Activated T-cell treated with anti-CD3 and anti-CD28 coated beads, Interleukin-2, amount 50 U/mL, for 4 hours (primary cell): ENCODE measurements around the gene PANX1. TPM values are rescaled to one million over a fixed set of nuclear protein-coding genes. Genes with fewer than 3 reads are reported as not detected.

Source experiments
- ATAC-seq, 2 donors: fragments of 200-7000 bp; cut with Tn5 transposase; one replicate each; pipeline ENCODE4 v1.10.0; 2021
- DNase-seq: peaks from one replicate; pipeline ENCODE4 v3.0.0-alpha.2; 2020
- H3K27me3 Mint-ChIP-seq: one replicate; pipeline ENCODE4 v1.8.0; 2021; ENCODE audit warnings: low read depth, mixed read lengths
- H3K36me3 Mint-ChIP-seq: one replicate; pipeline ENCODE4 v1.8.0; 2022; ENCODE audit warnings: mixed read lengths; ENCODE audit not compliant: insufficient read depth
- H3K4me1 Mint-ChIP-seq: one replicate; pipeline ENCODE4 v1.8.0; 2021; ENCODE audit warnings: low read depth, mixed read lengths
- H3K4me3 Mint-ChIP-seq: one replicate; pipeline ENCODE4 v1.8.0; 2021; ENCODE audit warnings: mild to moderate bottlenecking, moderate library complexity, mixed read lengths
- H3K9me3 Mint-ChIP-seq: one replicate; pipeline ENCODE4 v1.8.0; 2021; ENCODE audit warnings: mixed read lengths
- total RNA-seq, 3 donors: library from RNA; stranded (reverse); gene quantifications; one replicate each; pipeline ENCODE4 v1.2.1, GENCODE V29; 2021

Gene PANX1
- total RNA-seq, 3 donors from 2014 or later, result 17.0 to 19.5 (median 18.8) TPM

- peaks cover 2% of the 10 kb centered on the region for H3K27me3 Mint-ChIP-seq
- no peak for ATAC-seq
- H3K36me3 Mint-ChIP-seq, result no peaks in the 10 kb centered on the region
- DNase-seq, result no peak
- H3K4me3 Mint-ChIP-seq, result no peak overlapping the region
- H3K4me1 Mint-ChIP-seq, result no peaks in the 10 kb centered on the region
- no peaks in the 10 kb centered on the region for H3K9me3 Mint-ChIP-seq
These were observed 70.8 kb downstream of the PANX1 start for GRCh38 chr11:94199136-94200130.

- Mint-ChIP-seq H3K9me3 (no peaks in the 10 kb centered on the region), H3K36me3 (no peaks in the 10 kb centered on the region), H3K4me3 (no peak overlapping the region), H3K4me1 (no peaks in the 10 kb centered on the region), H3K27me3 (peaks cover 2% of the 10 kb centered on the region)
- DNase-seq, result no peak
- ATAC-seq, result no peak
These were observed 72.4 kb downstream of the PANX1 start for GRCh38 chr11:94201004-94201465.

- no peak for DNase-seq
- H3K27me3 Mint-ChIP-seq, result peaks cover 2% of the 10 kb centered on the region
- no peaks in the 10 kb centered on the region for H3K4me1 Mint-ChIP-seq
These were observed 74.4 kb downstream of the PANX1 start for GRCh38 chr11:94203070-94203469.

GRCh38 chr11:94211261-94211830 lies 82.7 kb downstream of the PANX1 start:
- no peak for ATAC-seq
- Mint-ChIP-seq H3K9me3 (peaks cover 6% of the 10 kb centered on the region), H3K4me1 (no peaks in the 10 kb centered on the region), H3K27me3 (no peaks in the 10 kb centered on the region), H3K4me3 (no peak overlapping the region), H3K36me3 (no peaks in the 10 kb centered on the region)
- DNase-seq, result no peak

More at GRCh38 chr11:94203070-94203469, 74.4 kb downstream of the PANX1 start:
- peaks cover under 1% of the 10 kb centered on the region for H3K9me3 Mint-ChIP-seq
- ATAC-seq, result no peak
- no peak overlapping the region for H3K4me3 Mint-ChIP-seq
- H3K36me3 Mint-ChIP-seq, result no peaks in the 10 kb centered on the region

- ATAC-seq (no peak), DNase-seq (no peak)
- Mint-ChIP-seq H3K4me3 (no peak overlapping the region), H3K4me1 (no peaks in the 10 kb centered on the region), H3K9me3 (peaks cover 6% of the 10 kb centered on the region), H3K27me3 (no peaks in the 10 kb centered on the region), H3K36me3 (no peaks in the 10 kb centered on the region)
These were observed 84.3 kb downstream of the PANX1 start for GRCh38 chr11:94212898-94213297.

GRCh38 chr11:94217705-94218104 lies 89.1 kb downstream of the PANX1 start:
- Mint-ChIP-seq H3K4me3 (no peak overlapping the region), H3K4me1 (no peaks in the 10 kb centered on the region), H3K36me3 (no peaks in the 10 kb centered on the region), H3K9me3 (peaks cover 32% of the 10 kb centered on the region), H3K27me3 (no peaks in the 10 kb centered on the region)
- DNase-seq (no peak), ATAC-seq (no peak)

GRCh38 chr11:94218372-94218771 lies 89.7 kb downstream of the PANX1 start:
- Mint-ChIP-seq H3K4me1 (no peaks in the 10 kb centered on the region), H3K27me3 (no peaks in the 10 kb centered on the region), H3K36me3 (no peaks in the 10 kb centered on the region), H3K9me3 (peaks cover 32% of the 10 kb centered on the region), H3K4me3 (no peak overlapping the region)
- no peak for ATAC-seq
- no peak for DNase-seq

- DNase-seq (no peak), ATAC-seq (no peak)
- peaks cover 32% of the 10 kb centered on the region for H3K9me3 Mint-ChIP-seq
- no peaks in the 10 kb centered on the region for H3K27me3 Mint-ChIP-seq
- no peaks in the 10 kb centered on the region for H3K4me1 Mint-ChIP-seq
- H3K36me3 Mint-ChIP-seq, result no peaks in the 10 kb centered on the region
- no peak overlapping the region for H3K4me3 Mint-ChIP-seq
These were observed 91.1 kb downstream of the PANX1 start for GRCh38 chr11:94219771-94220170.

- ATAC-seq, result no peak
- Mint-ChIP-seq H3K36me3 (no peaks in the 10 kb centered on the region), H3K4me3 (no peak overlapping the region), H3K4me1 (no peaks in the 10 kb centered on the region), H3K27me3 (no peaks in the 10 kb centered on the region), H3K9me3 (peaks cover 24% of the 10 kb centered on the region)
- no peak for DNase-seq
These were observed 95.4 kb downstream of the PANX1 start for GRCh38 chr11:94224078-94224477.

Other genes with a start within 250 kb of the PANX1 start
- not detected for gene HEPHL1, start 107.5 kb upstream of the PANX1 start, total RNA-seq
- gene IZUMO1R, start 175.7 kb downstream of the PANX1 start, total RNA-seq, result not detected